GM12878 (cell line): ENCODE results near the gene ZNRF3. TPM values are rescaled to one million over a fixed set of nuclear protein-coding genes. Genes with fewer than 3 reads are reported as not detected.

Experiments
- ATF2 ChIP-seq: IDR thresholded peaks from 2 replicates; pipeline ENCODE4 v1.6.1; 2012; ENCODE audit warnings: low read length, inconsistent platforms
- ATF7 ChIP-seq: fragments of 450-650 bp; IDR thresholded peaks from 2 replicates; pipeline ENCODE4 v1.6.1; 2016; ENCODE audit warnings: low read depth, mild to moderate bottlenecking
- BACH1 ChIP-seq: fragments of 450-650 bp; IDR thresholded peaks from 2 replicates; pipeline ENCODE4 v1.6.1; 2017; ENCODE audit warnings: mild to moderate bottlenecking, borderline replicate concordance
- BCL3 ChIP-seq: IDR thresholded peaks from 2 replicates; pipeline ENCODE4 v1.6.1; 2011; ENCODE audit warnings: borderline replicate concordance, low read depth, mild to moderate bottlenecking, moderate library complexity, low read length; ENCODE audit not compliant: insufficient read depth, poor library complexity, severe bottlenecking
- CEBPB ChIP-seq, 2 experiments: fragments of 150-350 bp in 1 of 2; IDR thresholded peaks; 2 replicates each; pipeline ENCODE4 v1.6.1; 2012 to 2014; ENCODE audit warnings: low read depth in 2 of 2, low read length in 2 of 2, borderline replicate concordance in 1 of 2, inconsistent platforms in 1 of 2
- CREM ChIP-seq: IDR thresholded peaks from 2 replicates; pipeline ENCODE4 v1.6.1; 2014; ENCODE audit warnings: antibody characterized with exemption, low read depth
- E4F1 ChIP-seq: fragments of 450-650 bp; IDR thresholded peaks from 2 replicates; pipeline ENCODE4 v1.6.1; 2018; ENCODE audit warnings: borderline replicate concordance, mild to moderate bottlenecking; ENCODE audit not compliant: partially characterized antibody
- EP300 ChIP-seq, 2 experiments: fragments of 150-350 bp in 1 of 2; IDR thresholded peaks; 2 replicates each; pipeline ENCODE4 v1.6.1; 2011 to 2012; ENCODE audit warnings: low read depth in 2 of 2, low read length in 2 of 2, borderline replicate concordance in 1 of 2, improper control_type of control experiment in 1 of 2, inconsistent platforms in 1 of 2; ENCODE audit not compliant: control insufficient read depth in 1 of 2
- FOS ChIP-seq: IDR thresholded peaks from 3 replicates; pipeline ENCODE4 v1.6.1; 2011; ENCODE audit warnings: borderline replicate concordance; ENCODE audit not compliant: insufficient read length; ENCODE audit errors: extremely low read depth
- FOXK2 ChIP-seq: fragments of 450-650 bp; IDR thresholded peaks from 2 replicates; pipeline ENCODE4 v1.6.1; 2017; ENCODE audit warnings: mild to moderate bottlenecking, moderate library complexity
- IKZF1 ChIP-seq: fragments of 450-650 bp; conservative IDR thresholded peaks from 2 replicates; pipeline ENCODE4 v1.6.1; 2017; ENCODE audit warnings: antibody characterized with exemption, mild to moderate bottlenecking
- KLF5 ChIP-seq: fragments of 450-650 bp; IDR thresholded peaks from 2 replicates; pipeline ENCODE4 v1.6.1; 2014; ENCODE audit warnings: mild to moderate bottlenecking; ENCODE audit not compliant: partially characterized antibody
- MEF2A ChIP-seq: IDR thresholded peaks from 2 replicates; pipeline ENCODE4 v1.6.1; 2011; ENCODE audit warnings: low read depth, mild to moderate bottlenecking, low read length, moderate library complexity; ENCODE audit not compliant: insufficient read depth
- MLLT1 ChIP-seq: fragments of 450-650 bp; IDR thresholded peaks from 2 replicates; pipeline ENCODE4 v1.6.1; 2016; ENCODE audit warnings: mild to moderate bottlenecking
- NBN ChIP-seq: fragments of 450-650 bp; IDR thresholded peaks from 2 replicates; pipeline ENCODE4 v1.6.1; 2016
- PKNOX1 ChIP-seq: fragments of 450-650 bp; IDR thresholded peaks from 2 replicates; pipeline ENCODE4 v1.6.1; 2016; ENCODE audit warnings: mild to moderate bottlenecking
- POU2F2 ChIP-seq: IDR thresholded peaks from 3 replicates; pipeline ENCODE4 v1.6.1; 2011; ENCODE audit warnings: low read depth, mild to moderate bottlenecking, low read length, borderline replicate concordance
- RAD21 ChIP-seq: IDR thresholded peaks from 2 replicates; pipeline ENCODE4 v1.6.1; 2011; ENCODE audit warnings: mild to moderate bottlenecking, low read depth, low read length, moderate library complexity; ENCODE audit not compliant: insufficient read depth
- RUNX3 ChIP-seq: IDR thresholded peaks from 2 replicates; pipeline ENCODE4 v1.6.1; 2012; ENCODE audit warnings: low read length, inconsistent platforms
- SREBF1 ChIP-seq: IDR thresholded peaks from 2 replicates; pipeline ENCODE4 v1.6.1; 2012; ENCODE audit warnings: mild to moderate bottlenecking, low read length
- TCF7 ChIP-seq: IDR thresholded peaks from 2 replicates; pipeline ENCODE4 v1.6.1; 2014; ENCODE audit warnings: antibody characterized with exemption, borderline replicate concordance
- ZNF217 ChIP-seq: fragments of 450-650 bp; IDR thresholded peaks from 2 replicates; pipeline ENCODE4 v1.6.1; 2017; ENCODE audit warnings: antibody characterized with exemption, mild to moderate bottlenecking
- polyA plus RNA-seq, 11 experiments: library from polyadenylated mRNA; depleted of rRNA in 4 of 11; unstranded in 6 of 11; stranded (reverse) in 5 of 11; fragments of >200 nt; fragmentation: Nextera tagmentation in 4 of 11; fragmentation: Illumina TruSeq in 1 of 11; extraction: Ambion mirVana in 4 of 11; extraction: Trizol in 1 of 11; gene quantifications; 1 replicate in 1 of 11; 2 replicates in 10 of 11; pipeline versions ENCODE4 v1.2.1 to v1.2.3, GENCODE V29; 2011 to 2016; ENCODE audit warnings: inconsistent platforms in 2 of 11, missing spikeins in 2 of 11, low read depth in 1 of 11
- total RNA-seq, 4 experiments: library from RNA; depleted of rRNA in 3 of 4; stranded (reverse); fragments of >200 nt in 3 of 4; fragmentation: Illumina TruSeq in 1 of 4; extraction: Trizol in 1 of 4; gene quantifications; 2 replicates each; pipeline versions ENCODE4 v1.2.1 to v1.2.3, GENCODE V29; 2013 to 2021

Gene ZNRF3
- total and polyA plus RNA-seq, 10 of the 15 experiments (the other 5 are each of a cell fraction or from before 2014, with no cell fraction given) = 0.05 to 2.4 (median 0.46) TPM

- TF ChIP-seq MLLT1 (0 out of 2 replicates have a peak, but pooled peaks have one; percentile 29), FOS (no peak), NBN (peak; percentile 71), ZNF217 (peak; percentile 88), BCL3 (no peak), MEF2A (0 out of 2 replicates have a peak, but pooled peaks have one; percentile 67), RUNX3 (peak; percentile 72), CREM (peak; percentile 35; the same call in 1 of the 2 replicates), SREBF1 (no peak), E4F1 (no peak), FOXK2 (no peak), ATF7 (peak; percentile 73), POU2F2 (peak; percentile 88), BACH1 (no peak), IKZF1 (peak; percentile 78), EP300 (IDR thresholded peaks at IDR 0.05; ENCODE audit: borderline replicate concordance in 1 of 2, control insufficient read depth in 1 of 2, low read depth in 2 of 2, low read length in 2 of 2) (peak; percentile 57 to 79; a peak in 3 of 4 replicates), KLF5 (no peak), TCF7 (peak; percentile 13; the same call in 1 of the 2 replicates), RAD21 (no peak), ATF2 (peak; percentile 55; the same call in 1 of the 2 replicates), CEBPB (IDR thresholded peaks at IDR 0.05; ENCODE audit: borderline replicate concordance in 1 of 2, low read depth in 2 of 2, low read length in 2 of 2) (0 out of 4 replicates have a peak, but pooled peaks of 1 of the 2 experiments have one; percentile 48), PKNOX1 (0 out of 2 replicates have a peak, but pooled peaks have one; percentile 8)
These were observed 26.0 kb downstream of the ZNRF3 start (continued) for GRCh38 chr22:28909375-28909774.
